ENCODE data around the gene PLD2.
"Not testable (repeated sequence)": the region's sequence is repeated elsewhere in the genome, so short reads cannot be mapped to it uniquely, and the experiment has no call there.

PLD2 gene

GRCh38 chr17:4856937-4857314 is 50.0 kb downstream of the PLD2 start:
- DNase-seq (ENCODE audit: low read depth in 2 of 2) = no peak

GRCh38 chr17:4857347-4857746 is 50.4 kb downstream of the PLD2 start:
- not testable (repeated sequence) for DNase-seq (ENCODE audit: low read depth in 2 of 2)

GRCh38 chr17:4858068-4858881 is 51.3 kb downstream of the PLD2 start:
- no peak for DNase-seq (ENCODE audit: low read depth in 2 of 2)

- no peak for DNase-seq (ENCODE audit: low read depth in 2 of 2)
Measured at GRCh38 chr17:4858882-4859260, 51.9 kb downstream of the PLD2 start.

GRCh38 chr17:4859816-4860625 is 53.1 kb downstream of the PLD2 start:
- no peak for DNase-seq (ENCODE audit: low read depth in 2 of 2)

GRCh38 chr17:4860651-4861050 is 53.7 kb downstream of the PLD2 start:
- no peak for DNase-seq (ENCODE audit: low read depth in 2 of 2)

- no peak for DNase-seq (ENCODE audit: low read depth in 2 of 2)
Measured at GRCh38 chr17:4861052-4861451, 54.1 kb downstream of the PLD2 start.

GRCh38 chr17:4862720-4863119 is 55.8 kb downstream of the PLD2 start:
- DNase-seq (ENCODE audit: low read depth in 2 of 2) = no peak

GRCh38 chr17:4863321-4863720 is 56.4 kb downstream of the PLD2 start:
- no peak for DNase-seq (ENCODE audit: low read depth in 2 of 2)

- not testable (repeated sequence) for DNase-seq (ENCODE audit: low read depth in 2 of 2)
Measured at GRCh38 chr17:4867535-4867934, 60.6 kb downstream of the PLD2 start.

- not testable (repeated sequence) for DNase-seq (ENCODE audit: low read depth in 2 of 2)
Measured at GRCh38 chr17:4869058-4869998, 62.4 kb downstream of the PLD2 start.

- no peak for DNase-seq (ENCODE audit: low read depth in 2 of 2)
Measured at GRCh38 chr17:4870855-4871254, 63.9 kb downstream of the PLD2 start.

- no peak for DNase-seq (ENCODE audit: low read depth in 2 of 2)
Measured at GRCh38 chr17:4872786-4873185, 65.8 kb downstream of the PLD2 start.
